ENCODE data around the gene INPP5D.

DNA sequence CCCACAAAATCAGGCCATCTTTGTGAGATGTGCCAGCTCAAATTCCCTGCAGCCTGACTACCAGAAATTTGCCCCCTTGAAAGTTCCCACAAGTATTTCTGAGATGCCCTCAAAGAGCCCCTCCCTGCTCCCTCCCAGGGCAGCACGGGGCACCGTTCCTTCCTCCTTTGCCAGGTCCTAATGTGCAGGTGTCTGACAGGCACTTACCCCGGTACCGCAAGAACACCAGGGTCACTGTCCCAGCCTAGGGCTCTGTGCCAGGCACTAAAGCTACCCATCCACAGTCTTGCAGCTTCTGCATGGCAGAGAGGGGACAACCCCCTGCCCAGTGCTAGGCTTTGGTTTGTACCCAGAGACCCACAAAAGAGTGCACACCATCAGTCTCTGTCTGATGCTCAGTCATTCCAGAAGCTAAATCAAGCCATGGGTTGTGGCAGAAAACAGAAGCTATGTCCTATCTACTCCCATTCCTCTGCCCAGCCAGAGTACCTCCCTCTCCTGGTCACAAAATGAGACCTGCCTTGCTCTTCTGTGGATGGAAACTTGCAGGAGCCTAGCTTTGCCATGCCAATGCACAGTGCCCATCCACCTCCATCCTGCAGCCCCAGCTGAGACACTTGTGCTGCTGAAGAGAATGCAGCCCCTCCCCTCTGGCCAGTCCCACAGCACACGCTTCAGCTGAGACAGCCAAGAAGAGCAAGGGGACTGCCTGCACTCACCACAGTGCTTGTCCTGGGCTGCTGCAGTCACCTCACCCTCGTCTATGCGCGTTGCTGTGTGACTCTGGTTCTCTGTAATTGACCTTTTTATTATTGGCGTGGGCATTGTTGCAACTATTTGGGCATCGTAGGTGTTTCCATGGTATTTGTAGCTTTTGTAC, 48.7 kb downstream of the INPP5D start:
- no peak for TF ChIP-seq EP300 (IDR thresholded peaks at IDR 0.05; ENCODE audit: borderline replicate concordance in 1 of 2, low read depth in 2 of 2, low read length in 2 of 2)
- TF ChIP-seq, protein P1, sequence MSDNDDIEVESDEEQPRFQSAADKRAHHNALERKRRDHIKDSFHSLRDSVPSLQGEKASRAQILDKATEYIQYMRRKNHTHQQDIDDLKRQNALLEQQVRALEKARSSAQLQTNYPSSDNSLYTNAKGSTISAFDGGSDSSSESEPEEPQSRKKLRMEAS (IDR thresholded peaks at IDR 0.05), result no peak
- TF ChIP-seq, protein P2, sequence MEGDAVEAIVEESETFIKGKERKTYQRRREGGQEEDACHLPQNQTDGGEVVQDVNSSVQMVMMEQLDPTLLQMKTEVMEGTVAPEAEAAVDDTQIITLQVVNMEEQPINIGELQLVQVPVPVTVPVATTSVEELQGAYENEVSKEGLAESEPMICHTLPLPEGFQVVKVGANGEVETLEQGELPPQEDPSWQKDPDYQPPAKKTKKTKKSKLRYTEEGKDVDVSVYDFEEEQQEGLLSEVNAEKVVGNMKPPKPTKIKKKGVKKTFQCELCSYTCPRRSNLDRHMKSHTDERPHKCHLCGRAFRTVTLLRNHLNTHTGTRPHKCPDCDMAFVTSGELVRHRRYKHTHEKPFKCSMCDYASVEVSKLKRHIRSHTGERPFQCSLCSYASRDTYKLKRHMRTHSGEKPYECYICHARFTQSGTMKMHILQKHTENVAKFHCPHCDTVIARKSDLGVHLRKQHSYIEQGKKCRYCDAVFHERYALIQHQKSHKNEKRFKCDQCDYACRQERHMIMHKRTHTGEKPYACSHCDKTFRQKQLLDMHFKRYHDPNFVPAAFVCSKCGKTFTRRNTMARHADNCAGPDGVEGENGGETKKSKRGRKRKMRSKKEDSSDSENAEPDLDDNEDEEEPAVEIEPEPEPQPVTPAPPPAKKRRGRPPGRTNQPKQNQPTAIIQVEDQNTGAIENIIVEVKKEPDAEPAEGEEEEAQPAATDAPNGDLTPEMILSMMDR (IDR thresholded peaks at IDR 0.05; ENCODE audit: control extremely low read depth in 1 of 3, insufficient read depth in 1 of 3, low read depth in 1 of 3, low read length in 3 of 3), result no peak
- no peak for TF ChIP-seq RXRA (IDR thresholded peaks at IDR 0.05; ENCODE audit: insufficient read depth, low read depth, low read length)
- TF ChIP-seq SIX5 (IDR thresholded peaks at IDR 0.05; ENCODE audit: low read depth, low read length), result no peak
- TF ChIP-seq, protein P3, sequence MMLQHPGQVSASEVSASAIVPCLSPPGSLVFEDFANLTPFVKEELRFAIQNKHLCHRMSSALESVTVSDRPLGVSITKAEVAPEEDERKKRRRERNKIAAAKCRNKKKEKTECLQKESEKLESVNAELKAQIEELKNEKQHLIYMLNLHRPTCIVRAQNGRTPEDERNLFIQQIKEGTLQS (IDR thresholded peaks at IDR 0.05; ENCODE audit: insufficient read depth, low read depth, low read length), result no peak
- TF ChIP-seq CREB1 (IDR thresholded peaks at IDR 0.05), result no peak
- no peak for TF ChIP-seq POLR2A (IDR thresholded peaks at IDR 0.05; ENCODE audit: control extremely low read depth in 1 of 2, low read depth in 2 of 2, low read length in 2 of 2)

All from H1 (cell line).